SHP77 (cell line): Measurements from ENCODE around the gene CAPSL.
A peak's percentile ranks its signal among the peaks of the same experiment; 100 is the strongest.
"Not testable (repeated sequence)": the region's sequence is repeated elsewhere in the genome, so short reads cannot be mapped to it uniquely, and the experiment has no call there.

Experiments used
- DNase-seq, 2 experiments: peaks; one replicate each; lab custom pipeline; 2025; lab: John Stamatoyannopoulos, UW

CAPSL gene

GRCh38 chr5:35938568-35939227, at the start of gene CAPSL:
Gene CAPSL, minus strand, starts transcription at chr5:35938622. Its CDS starts 17,502 bp downstream, at chr5:35921120.
- peak in 1 of 2 experiments; percentile 24 for DNase-seq

DNA sequence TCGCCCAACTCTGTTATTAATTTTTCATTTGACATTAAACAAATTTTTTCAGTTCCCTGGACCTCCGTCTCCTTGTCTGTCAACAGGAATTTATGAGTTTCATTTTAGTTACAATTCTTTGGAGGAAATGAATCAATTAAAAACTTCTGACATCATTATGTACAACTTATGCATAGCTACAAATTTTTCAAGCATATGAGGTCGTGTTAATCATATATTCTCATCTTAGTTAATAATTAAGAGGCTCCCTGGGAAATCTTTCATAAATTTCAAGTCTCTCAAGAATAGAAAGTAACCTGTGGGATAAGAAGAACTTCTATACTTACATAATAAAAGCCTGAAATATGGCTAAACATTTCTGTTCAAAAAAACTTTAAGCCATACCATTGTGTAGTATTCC, 49.4 kb upstream of the CAPSL start:
- no peak for DNase-seq

DNA sequence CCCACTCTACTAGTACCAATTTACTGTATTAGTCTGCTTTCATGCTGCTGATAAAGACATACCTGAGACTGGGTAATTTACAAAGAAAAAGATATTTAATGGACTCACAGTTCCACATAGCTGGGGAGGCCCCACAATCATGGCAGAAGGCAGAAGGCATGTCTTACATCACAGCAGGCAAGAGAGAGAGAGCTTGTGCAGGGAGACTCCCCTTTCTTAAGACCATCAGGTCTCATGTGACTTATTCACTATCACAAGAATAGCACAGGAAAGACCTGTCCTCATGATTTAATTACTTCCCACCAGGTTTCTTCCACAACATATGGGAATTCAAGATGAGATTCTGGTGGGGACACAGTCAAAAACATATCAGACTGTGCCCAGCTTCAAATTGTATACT, 41.3 kb upstream of the CAPSL start:
- no peak for DNase-seq

DNA sequence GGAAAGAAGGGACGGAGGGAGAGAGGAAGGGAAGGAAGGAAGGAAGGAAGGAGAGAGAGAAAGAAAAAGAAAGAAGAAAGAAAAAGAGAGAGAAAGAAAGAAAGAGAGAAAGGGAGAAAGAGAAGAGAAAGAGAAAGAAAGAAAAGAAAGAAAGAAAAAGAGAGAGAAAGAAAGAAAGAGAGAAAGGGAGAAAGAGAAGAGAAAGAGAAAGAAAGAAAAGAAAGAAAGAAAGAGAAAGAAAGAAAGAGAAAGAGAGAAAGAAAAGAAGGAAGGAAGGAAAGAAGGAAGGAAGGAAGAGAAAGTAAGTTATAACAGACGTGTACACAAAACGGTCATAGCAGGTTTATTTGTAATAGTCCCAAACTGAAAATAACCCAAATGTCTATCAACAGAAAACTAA, 38.4 kb upstream of the CAPSL start:
- not testable (repeated sequence) for DNase-seq

DNA sequence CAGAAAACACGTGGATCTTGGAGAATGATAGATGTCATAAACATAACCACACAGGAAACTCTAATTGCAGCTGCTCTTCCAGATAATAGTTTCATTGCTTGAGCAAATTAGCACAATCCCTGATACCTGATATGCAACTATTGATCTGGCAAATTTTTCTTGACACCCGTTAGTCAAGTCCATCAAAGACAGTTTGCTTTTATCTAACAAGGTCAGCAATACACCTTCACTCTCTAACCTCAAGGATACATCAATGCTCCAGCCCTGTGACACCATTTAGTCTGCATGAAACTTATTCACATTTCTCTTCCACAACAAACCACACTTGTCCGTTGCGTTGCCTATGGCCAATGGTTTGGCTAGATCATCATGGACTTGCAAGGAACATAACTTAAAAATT, 36.1 kb upstream of the CAPSL start:
- no peak for DNase-seq

DNA sequence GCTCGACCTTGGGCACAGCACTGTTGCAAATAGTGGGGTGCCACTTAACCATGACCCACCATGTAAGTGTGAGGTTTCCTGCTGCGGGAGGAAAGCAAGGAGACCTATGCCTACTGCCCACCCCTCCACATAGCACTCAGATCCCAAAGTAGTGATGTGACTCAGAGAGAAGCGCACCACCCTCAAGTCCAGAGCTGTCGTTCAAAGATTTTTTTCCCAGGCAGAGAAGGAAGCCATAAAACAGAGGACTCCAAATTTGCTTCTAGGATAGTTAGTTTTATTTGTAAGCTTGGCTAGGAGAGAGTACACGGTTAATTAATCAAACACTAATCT, 33.4 kb upstream of the CAPSL start:
- DNase-seq: no peak

- no peak for DNase-seq
These were observed 32.9 kb upstream of the CAPSL start for GRCh38 chr5:35971186-35971877.

- DNase-seq: peak in 1 of 2 experiments; percentile 2
These were observed 25.0 kb upstream of the CAPSL start for GRCh38 chr5:35963381-35963843.

DNA sequence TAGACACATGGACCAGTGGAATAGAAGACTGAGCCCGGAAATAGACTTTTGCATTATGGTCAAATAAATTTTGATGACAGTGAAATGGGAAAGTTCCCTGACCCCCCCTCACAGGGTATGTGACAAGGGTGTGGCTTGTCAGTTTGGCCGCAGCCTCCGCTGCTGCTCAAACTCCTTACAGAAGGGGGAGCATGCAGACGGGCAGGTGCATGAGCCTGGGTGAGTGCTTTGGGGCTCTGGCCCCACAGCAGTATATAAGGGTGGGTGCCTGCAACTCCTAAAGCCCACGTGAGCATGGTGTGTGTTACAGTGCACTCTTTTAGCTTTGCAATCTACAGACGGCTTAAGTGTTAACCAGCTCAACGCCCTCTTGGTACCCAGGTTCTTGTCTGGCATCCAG, 21.9 kb upstream of the CAPSL start:
- no peak for DNase-seq

- DNase-seq: no peak
These were observed 18.0 kb upstream of the CAPSL start for GRCh38 chr5:35956429-35956828.

GRCh38 chr5:35954175-35954574, 15.8 kb upstream of the CAPSL start:
- no peak for DNase-seq

GRCh38 chr5:35947085-35947484, 8.7 kb upstream of the CAPSL start:
- no peak for DNase-seq

GRCh38 chr5:35939639-35940038, 1.2 kb upstream of the CAPSL start:
- no peak for DNase-seq

- DNase-seq: peak; percentile 36 to 38
These were observed 11.9 kb downstream of the CAPSL start for GRCh38 chr5:35926389-35927051.

DNA sequence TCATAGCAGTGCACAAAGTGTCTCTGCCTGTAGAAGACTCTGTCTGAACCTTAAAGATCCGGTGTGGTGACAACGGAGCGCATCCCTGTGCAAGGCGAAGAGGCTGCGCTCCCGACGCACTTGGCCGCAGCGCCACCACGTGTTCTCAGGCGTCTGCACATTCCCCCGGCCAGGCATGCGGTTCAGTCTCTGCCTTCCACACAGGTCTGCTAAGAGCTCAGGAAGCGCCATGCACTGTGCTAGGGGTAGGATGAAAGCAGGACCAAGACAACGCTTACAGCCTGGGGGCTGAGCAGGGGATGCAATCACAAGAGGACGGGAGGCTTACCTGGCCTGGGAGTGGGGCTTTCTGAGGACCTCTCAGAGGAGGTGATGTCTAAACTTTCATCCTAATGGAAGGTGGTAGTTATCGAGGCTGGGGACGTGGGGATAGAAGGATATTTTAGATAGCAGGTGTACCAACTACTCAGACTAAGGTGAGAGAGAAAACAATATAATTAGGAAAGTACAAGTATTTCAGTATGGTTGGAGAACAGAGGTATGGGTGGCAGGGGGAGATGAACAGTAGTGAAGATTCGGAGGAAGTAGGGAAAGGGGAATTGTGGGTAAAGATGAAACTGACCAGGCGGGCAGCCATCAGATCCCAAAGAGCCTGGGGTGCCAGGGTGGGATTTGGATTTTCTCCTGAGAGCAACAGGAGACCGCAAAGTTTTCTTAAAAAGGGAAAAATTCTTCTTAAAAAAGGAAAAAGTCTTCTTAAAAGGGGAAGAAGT, 13.3 kb downstream of the CAPSL start:
- DNase-seq: peak; percentile 42 to 82

DNA sequence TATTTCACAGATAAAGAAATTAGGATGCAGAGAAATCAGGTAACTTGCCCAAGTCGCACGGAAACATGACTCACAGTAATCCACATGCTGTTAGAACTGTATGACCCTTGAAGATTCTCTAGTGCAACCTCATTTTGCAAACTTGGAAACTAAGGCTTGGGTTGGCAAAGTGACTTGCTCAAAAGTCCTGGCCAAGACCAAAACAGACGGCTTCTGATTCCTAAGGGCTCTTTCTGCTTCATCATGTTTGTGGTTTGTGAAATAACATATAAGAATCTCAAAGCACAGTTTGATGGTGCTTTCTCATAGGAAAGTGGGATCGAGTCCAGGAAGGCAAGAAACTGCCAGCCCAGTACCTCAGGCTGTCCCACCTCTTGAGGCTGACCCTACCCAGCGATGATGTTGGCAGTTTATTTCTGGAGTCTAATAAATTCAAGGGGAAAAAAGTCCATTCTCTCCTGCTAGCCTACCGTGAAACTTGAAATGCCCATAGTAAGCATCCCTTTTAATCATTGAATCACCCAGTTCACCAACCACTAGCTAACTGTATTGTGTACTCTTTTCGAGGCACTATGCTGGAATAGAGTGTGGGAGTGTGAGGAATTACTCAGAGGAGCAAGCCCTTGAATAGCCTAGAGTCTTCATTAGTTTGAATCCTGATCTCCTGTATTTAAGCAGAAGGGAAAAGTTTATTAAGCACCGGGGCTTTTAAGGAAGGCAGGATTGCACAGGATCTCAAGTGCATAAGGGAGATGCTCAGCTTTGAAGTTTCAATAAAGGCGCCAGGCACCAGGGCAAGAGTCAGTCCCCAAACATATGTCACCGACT, 14.1 kb downstream of the CAPSL start:
- DNase-seq: no peak

DNA sequence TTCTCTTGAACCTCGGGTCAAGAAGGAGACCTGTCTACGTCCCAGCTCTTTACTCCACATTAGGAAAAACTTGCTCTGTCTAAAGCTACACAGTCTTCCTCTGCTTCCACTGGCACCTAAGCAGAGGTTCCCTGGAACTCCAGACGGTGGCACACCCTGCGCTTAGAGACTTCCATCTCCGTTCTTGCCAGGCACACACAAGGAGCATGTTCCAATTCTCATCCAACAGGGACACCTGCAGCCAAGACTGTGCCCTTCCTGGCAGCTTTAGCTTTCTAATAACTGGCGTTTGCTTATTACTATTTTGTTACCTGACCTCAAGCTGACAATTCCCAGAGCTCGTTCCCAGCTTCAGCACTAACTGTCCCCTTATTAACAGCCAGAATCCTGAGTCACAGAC, 16.0 kb downstream of the CAPSL start:
- DNase-seq: no peak

GRCh38 chr5:35921930-35922329, 16.5 kb downstream of the CAPSL start:
- DNase-seq: no peak

- peak; percentile 21 to 36 for DNase-seq
These were observed 17.5 kb downstream of the CAPSL start for GRCh38 chr5:35920890-35921289.

GRCh38 chr5:35919191-35919590, 19.2 kb downstream of the CAPSL start:
- DNase-seq: no peak

GRCh38 chr5:35908814-35909213, 29.6 kb downstream of the CAPSL start:
- no peak for DNase-seq

- DNase-seq: no peak
These were observed 30.2 kb downstream of the CAPSL start for GRCh38 chr5:35908228-35908627.
